ENCODE data around the gene GSG1L.

GRCh38 chr16:27820646-27821345 lies 242.7 kb downstream of the GSG1L start:
- no peak for TF ChIP-seq CTCF (optimal IDR thresholded peaks at IDR 0.05 in 1 of 3, IDR thresholded peaks at IDR 0.05 in 1 of 3, conservative IDR thresholded peaks at IDR 0.05 in 1 of 3; ENCODE audit: extremely low read depth in 1 of 3, insufficient read depth in 2 of 3, low read length in 3 of 3)
- TF ChIP-seq EZH2 (IDR thresholded peaks at IDR 0.05; ENCODE audit: low read length), result no peak

All from keratinocyte (primary cell).